GM23248 (cell line): ENCODE data around the gene CORO2B.

Experiments used
- EZH2 ChIP-seq: fragments of 200-600 bp; sonication (generic); IDR thresholded peaks from 2 replicates; pipeline ENCODE4 v1.6.1; 2018; ENCODE audit warnings: antibody characterized with exemption, mild to moderate bottlenecking; ENCODE audit not compliant: insufficient read depth, poor library complexity, severe bottlenecking
- EZH2phosphoT487 ChIP-seq: fragments of 200-600 bp; sonication (generic); IDR thresholded peaks from 2 replicates; pipeline ENCODE4 v1.6.1; 2018; ENCODE audit warnings: antibody characterized with exemption, moderate library complexity, mild to moderate bottlenecking, low read depth; ENCODE audit not compliant: insufficient read depth

- no peak for TF ChIP-seq EZH2phosphoT487
- no peak for TF ChIP-seq EZH2
These were observed 37.6 kb downstream of the CORO2B start for GRCh38 chr15:68616397-68616796.
